HG03108 (cell line): ENCODE results near the gene PKNOX2.

Experiments used
- ATAC-seq: cut with Tn5 transposase; IDR thresholded peaks from one replicate; pipeline ENCODE4 v1.9.1; 2021; ENCODE audit warnings: moderate library complexity; ENCODE audit not compliant: unreplicated experiment

Gene PKNOX2

DNA sequence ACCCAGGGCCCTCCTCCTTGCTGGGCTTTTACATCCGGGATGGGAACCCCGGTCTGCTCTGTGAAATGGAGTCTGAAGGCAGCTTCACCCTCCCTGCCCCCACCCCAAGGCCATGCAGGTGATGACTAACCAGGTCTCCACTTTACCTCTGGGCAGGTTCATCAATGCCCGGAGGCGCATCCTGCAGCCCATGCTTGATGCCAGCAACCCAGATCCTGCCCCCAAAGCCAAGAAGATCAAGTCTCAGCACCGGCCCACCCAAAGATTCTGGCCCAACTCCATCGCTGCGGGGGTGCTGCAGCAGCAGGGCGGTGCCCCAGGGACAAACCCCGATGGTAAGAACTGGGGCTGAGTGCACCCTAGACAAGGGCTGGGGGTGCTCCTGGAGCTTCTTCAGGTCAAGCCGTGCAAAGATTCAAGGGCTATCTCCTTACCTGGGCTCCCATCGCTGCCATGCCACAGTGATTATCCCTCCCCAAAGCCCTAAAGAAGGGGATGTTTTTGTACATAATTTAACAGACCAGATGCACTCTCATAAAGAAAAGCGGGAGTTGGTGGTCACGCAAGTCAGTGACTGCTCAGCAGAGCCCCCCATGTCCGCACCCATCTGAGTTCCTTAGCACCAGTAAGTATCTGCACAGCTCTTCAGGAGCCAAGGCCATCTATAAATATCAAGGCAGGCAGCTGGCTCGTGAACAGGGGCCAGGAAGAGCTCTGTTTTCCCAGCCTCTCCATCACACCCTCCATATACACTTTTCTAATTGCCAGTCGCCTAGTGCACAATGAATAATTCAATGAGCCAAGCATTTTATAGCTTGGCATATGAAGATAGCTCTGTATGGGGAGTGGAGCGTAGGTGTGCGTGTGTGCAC is 265.5 kb downstream of the PKNOX2 start:
- ATAC-seq = no peak

DNA sequence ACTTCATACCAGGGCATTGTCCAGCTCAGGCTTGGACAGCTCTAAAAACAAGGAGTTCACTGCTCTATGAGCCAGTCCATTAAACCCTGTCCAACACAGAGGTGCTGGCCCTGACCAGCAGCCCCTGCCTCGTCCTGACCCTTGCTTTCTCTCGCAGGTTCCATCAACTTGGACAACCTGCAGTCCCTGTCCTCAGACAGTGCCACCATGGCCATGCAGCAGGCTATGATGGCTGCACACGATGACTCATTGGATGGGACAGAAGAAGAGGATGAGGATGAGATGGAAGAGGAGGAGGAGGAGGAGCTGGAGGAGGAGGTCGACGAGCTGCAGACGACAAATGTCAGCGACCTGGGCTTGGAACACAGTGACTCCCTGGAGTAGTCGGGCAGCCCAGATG is 266.5 kb downstream of the PKNOX2 start:
- ATAC-seq = no peak

DNA sequence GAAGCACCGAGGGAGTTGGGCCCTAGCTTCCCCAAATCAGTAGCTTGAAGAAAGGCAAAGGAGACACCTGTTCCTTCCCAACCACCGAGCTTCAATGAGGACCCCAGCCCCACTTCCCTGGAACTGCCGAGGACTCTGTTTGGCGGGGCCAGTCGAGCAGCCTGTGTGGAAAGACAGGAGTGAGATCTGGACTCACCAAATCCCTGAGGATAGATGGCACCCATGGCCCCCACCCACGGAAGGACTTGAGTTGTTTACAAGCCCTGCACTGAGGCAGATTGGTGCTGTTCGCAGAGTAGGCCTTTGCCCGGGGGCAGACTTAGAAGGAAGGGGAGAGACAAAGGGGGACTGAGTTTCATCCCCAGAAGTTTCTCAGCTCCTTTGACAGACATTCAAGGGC is 266.9 kb downstream of the PKNOX2 start:
- no peak for ATAC-seq

DNA sequence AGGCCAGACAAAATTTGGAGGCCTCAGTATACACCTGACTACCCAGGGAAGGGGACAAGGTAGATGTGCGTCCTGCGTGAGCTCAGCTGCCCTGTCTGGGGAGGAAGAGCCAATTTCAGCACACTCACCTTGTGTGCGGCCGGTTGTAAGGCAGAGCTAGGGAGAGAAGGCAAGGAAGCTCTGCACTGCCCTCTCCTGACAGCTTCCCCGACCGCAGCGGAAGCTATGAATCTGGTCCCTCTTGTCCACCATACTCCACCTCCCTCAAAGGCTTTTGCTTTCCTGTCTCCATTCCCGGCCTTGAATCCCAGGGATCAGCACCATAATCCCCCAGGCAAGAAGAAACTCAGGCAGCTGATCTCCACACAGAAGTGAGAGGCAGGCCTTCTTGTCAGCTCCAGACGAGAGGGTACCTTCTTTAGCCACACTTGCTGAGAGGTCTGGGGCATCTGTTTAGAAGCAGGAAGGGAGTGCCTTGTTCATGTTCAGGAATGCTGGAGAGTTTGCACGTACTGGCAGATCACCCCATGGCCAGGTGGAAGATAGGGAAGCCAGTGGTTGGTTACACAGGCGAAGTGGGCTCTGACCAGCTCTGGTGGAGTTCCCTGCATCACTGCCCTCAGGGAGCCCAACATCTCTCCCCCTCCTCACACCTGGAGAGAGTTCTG is 269.0 kb downstream of the PKNOX2 start:
- ATAC-seq = peak; percentile 57

DNA sequence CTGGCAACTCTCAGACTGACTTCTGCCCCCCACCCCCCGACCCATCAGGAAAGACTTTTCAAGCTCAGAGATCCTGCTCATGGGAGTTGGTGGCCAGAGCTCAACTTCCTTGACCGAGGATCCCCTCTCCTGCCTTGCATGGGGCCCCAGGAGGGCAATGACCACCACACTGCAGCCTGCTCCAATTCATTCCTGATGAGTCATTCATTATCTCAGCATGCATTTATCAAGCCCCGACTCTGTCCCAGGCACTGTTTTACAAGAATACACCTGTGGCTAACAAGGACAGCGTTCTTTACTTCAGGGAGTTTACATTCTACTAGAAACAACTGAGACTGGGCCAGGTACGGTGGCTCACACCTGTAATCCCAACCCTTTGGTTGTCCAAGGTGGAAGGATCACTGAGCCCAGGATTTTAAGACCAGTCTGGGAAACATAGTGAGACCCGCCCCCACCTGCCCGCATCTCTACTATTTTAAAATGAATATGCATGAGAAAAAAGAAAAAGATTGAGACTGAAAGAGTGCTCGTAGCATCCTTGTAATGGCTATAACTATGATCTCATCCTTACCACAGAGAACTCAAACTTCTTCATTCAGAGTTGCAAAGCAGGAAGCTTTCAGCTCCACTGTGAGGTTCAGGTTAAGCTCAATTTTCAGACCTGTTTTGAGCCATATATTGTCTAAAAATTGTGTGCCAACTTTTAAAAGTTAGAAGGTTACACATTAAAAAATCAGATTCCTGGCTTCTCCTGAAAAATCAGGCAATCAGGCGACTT is 271.1 kb downstream of the PKNOX2 start:
- ATAC-seq = no peak

DNA sequence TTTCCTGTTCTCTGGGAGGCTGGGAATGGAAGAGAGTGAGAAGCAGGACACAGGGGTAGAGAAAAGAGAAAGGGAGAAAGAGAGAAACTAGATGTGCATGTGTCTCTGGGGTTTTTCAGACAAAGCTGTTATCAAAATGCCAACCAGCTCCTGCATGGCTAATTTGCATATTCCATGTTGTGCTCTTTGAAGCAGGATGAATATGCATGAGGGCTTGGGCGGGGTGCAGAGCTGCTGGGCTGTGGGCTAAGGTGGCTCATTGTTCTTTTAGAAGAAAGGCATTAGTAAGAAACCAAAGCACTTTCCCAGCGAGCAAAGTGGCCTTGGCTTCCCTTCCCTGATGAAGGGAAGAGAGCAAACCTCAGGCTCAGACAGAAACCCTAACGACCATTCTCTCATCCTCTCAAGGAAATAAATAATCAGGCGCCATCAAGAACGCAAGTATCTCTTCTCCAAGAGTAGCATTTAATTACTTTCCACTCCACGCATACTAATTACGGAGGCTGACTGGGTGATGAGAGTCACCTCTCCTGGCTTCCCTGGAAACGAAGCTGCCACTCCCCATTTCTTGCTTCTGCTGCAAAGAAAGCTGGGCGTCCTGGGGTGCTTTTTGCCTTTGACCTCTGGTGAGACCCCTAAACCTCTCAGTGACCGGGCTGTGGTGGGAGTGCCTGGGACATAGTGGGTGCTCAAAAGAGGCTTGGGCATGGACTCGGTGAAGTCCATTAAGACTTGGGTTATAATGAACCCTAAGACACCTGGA is 277.3 kb downstream of the PKNOX2 start:
- no peak for ATAC-seq

DNA sequence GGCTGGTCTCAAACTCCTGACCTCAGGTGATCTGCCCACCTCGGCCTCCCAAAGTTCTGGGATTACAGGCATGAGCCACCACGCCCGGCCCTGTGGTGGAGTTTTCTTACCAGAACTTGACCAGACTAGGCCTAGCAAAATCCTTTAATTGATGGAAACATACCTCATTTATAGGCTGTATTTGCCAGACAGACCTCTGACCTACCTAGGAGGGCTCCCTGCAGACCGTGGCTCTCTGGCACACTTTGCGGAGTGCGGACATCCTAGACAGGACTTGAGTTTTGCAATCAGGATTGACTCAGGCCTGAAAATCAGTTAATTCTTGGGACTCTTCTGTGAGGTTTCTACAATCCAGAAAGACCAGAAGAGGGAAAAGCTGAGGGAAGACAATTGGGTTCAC is 278.4 kb downstream of the PKNOX2 start:
- ATAC-seq = no peak

DNA sequence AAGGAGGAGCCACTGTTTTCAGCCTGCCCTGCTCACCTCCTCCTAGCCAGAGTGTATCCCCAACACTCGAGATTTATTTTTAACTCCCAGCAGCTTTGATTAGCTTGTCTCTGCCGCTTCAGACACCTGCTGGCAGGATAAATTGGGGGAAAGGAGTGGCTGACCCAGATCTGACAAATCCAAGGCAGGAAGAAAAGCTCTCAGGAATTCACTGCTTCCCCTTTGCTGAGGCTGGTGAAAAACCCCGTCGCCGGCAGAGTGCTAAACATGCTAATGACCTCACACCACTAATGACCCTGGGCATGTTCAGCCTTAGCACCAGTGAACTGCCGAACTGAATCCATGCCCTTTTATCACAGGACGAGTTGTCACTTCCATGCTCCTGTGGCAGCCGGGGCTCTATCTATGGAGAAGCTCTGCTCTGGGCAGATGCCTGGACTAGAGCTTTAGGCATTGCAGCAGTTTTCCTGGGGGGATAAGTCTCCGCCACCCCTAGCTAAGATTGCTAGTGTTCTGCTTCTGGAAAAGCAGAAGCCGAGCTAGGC is 279.3 kb downstream of the PKNOX2 start:
- no peak for ATAC-seq

DNA sequence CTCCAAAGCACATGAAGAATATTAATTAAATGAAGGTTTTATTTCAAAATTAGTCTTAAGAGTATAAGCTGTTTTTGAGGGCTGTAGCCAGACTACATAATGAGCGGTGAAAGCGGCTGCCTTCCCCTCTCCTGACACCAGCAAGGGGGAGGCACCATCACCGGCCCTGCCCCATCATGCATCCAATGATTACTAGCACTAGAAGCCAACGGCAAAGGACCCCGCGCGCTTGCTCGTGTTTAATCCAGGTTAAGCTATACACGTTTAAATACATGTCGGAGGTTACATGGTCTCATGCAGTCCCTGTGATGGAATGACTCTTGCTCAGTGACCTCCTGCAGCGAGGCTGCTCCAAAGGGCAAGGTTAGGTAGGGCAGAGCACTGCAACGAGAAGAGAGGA is 281.2 kb downstream of the PKNOX2 start:
- no peak for ATAC-seq

DNA sequence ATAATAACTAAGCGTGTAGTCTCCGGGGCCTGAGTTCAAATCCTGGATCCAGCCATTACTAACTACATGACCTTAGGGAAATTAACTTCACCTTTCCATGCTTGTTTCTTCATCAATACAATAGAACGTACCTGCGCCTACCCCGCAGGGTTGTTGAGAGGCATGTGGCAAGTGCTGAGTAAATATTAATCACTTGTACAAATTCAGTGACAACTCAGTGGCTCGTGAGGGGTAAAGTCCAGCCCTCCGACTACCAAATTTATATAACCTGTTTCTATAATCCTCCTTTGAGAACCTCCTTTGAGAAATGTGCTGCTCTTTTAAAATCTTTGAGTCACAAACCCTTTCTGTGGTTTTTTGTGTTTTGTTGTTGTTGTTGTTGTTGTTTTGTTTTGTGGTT is 281.7 kb downstream of the PKNOX2 start:
- ATAC-seq = no peak

DNA sequence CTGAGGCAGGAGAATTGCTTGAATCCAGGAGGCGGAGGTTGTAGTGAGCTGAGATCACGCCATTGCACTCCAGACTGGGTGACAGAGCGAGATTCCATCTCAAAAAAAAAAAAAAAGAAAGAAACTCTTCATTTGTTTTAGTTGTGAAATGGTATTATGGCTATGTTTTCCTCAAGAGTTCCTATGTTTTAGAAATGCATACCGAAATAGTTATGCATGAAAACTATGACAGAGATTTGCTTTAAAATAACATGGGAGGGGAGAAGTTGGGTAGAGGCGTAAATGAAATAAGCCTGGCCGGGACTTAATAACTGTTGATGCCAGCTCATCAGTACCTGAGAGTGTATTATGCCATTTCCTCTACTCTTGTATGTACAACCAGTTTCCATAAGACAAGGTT is 283.2 kb downstream of the PKNOX2 start:
- ATAC-seq = no peak

DNA sequence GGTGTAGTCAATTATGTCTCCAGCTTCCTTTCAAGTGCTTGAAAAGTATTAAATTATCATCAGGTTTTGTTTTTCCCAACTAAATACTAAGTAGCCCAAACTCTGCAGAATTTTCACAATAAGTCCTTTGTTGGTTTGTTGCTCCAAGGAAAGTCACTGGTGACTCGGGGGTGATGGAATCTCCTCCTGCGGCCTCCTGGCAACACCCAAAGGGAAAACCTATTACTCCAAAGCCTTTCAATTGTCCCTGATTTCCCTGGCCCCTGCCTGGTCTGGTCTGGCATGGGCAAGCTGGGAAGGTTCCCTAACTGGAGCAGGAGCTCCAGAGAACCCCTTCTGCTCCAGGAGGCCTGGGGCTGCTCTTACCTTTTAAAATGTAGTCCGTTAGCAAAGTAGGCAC is 283.6 kb downstream of the PKNOX2 start:
- ATAC-seq = no peak

DNA sequence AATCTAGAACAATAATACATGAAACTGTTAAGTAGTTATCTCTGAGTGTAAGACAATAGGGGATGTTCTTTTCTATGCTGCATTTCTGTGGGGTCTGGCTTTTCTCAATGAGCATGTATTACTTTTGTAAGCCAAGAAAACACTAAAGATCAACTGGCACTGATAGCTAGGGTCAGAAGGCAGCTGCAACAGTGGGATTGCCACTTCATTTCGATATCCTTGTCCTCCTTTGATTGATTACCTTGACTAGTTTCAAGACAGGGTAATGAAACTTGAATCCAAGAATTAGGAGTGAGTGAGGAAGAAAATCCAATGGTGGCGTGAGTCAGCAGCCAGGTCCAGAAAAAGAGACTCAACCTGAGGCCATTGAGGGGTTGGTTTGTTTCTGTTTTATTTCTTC is 285.0 kb downstream of the PKNOX2 start:
- no peak for ATAC-seq

DNA sequence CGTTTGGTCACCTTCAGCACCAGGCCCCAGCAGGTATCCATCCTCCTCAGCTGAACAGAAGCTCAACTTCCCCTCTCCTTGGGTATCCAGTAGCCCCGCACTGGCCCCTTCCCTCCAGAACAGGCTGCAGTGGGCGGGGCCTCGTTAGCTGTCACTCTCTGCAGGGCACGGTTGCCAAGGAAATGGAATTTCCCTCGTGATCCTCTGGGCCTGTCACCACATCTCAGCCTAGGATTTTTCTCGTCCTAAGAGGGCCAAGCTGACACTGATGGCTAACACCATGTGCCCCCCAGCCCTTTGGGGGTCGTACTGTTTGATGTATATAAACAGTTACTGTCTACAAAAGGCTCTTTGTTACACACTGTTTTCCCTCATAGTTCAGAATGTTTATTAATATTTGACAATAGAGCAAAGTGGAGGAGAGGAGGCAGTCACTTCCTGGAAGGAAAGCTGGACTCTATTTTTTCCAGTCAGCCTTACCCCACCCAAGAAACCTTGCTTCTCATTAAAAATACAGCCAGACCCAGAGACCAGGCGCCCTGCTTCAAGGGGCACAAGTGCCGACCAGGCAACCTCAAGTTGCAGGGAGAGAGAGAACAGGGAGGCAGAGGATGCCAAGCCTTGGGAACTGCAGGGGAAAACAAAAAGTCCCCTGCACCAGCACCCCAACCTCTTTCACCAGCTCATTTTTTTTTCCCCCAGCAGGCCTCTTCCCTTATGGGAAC is 287.0 kb downstream of the PKNOX2 start:
- ATAC-seq = no peak

DNA sequence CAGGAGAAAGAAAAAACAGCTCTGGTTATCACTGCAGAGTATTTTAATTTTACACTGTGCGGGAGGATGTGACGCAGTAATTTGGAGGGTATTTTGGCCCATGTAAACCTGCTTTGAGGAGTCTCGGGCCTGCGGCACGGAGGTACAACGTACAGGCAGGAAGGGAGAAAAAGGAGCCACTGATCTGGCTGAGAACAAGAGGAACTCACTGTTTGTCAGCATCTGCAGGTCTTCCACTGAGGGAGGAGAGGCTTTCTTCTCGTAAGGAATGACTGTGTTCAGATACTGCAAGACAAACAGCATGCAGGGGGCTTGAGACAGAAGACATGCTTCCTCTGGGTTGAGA is 287.5 kb downstream of the PKNOX2 start:
- no peak for ATAC-seq

DNA sequence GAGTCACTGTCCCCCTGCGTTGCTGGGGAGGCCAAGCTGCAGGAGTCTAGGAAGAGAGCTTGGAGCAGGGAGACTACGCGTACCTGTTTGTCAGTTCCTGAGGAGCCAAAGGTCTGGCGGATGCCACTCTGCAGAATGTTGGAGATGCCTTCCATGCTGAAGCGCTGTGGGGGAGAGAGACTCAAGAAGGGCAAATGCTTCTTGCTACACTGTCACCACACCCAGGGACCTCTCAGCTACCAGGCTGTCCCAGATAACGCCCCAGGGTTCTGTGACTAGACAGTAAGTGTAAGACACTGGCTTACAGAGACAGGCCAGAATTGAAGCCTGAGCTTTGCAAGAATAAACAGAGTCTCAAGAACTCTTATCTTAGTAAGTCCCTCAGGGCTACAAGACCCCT is 289.5 kb downstream of the PKNOX2 start:
- no peak for ATAC-seq

DNA sequence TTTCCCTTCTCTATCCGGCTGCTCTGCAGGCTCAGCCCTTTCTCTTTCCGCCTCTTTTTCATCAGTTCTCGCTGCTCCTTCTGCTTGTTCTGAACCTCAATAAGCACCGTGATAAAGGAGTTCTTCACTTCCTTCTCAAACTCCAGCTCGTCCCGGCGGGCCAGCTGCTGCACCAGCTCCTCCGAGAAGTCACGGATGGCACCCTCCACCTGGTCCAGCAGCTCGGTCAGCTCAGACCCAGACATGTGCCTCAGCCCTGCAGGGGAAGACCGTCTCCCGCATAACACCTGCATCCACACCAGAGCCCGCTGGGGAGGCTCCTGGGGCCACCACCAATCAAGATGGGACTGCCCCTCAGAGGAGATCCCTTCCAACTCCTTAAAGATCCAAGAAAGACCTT is 291.3 kb downstream of the PKNOX2 start:
- no peak for ATAC-seq

DNA sequence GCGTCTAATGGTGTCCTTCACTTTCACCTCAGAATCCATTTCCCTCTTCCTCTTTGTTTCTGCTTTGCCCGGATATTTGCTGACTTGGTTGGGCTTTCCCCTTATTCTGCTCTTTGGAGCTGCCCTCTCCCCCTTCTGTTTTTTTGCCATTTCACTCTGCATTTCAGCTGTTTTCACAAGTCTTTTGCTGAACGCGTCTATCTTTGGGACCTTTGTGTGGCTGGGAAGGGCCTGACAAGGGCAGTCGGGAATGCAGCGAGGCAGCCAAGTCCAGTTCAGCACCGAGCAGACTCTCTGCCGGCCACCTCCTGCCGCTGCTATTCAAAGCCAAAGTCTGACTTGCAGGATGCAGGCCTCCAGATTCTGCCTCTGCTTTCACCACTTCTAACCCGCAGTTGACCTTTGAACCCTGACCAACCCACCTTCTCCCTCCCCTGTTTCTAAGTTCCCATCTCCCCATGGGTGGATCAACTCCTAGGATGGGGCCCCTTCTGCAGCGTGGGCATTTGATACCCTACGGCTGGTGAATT is 293.3 kb downstream of the PKNOX2 start:
- no peak for ATAC-seq

DNA sequence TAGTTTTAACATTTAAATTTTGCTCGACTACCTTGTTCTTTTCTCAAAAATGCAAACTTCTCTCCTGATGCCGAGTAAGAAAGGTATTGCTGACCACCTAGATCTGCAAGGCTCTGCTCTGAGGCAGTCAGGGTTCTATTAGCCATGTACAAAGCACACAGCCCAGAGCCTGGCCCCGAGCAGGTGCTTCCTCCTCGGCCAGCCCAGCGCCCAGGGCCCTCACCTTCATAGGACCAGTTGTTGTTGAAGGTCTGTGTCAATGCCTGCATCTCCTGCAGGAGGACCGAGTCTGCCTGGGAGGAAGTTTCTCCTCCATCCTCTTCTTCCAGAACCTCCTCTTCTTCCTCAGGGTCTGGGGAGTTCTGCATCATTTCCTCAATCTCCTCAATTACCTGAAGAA is 295.7 kb downstream of the PKNOX2 start:
- ATAC-seq = no peak
